Left lung (tissue), 10 donors: Measurements from ENCODE around the gene EIF2B5. TPM values are rescaled to one million over a fixed set of nuclear protein-coding genes. Genes with fewer than 3 reads are reported as not detected.

Experiments used
- ATAC-seq: fragments of 200-7000 bp; cut with Tn5 transposase; one replicate; pipeline ENCODE4 v1.9.1; 2020; ENCODE audit warnings: moderate library complexity
- DNase-seq, 4 donors: peaks; one replicate each; pipeline ENCODE4 v3.0.0-alpha.2; 2013 to 2020
- H3K27ac ChIP-seq, 2 donors: fragments of 200-600 bp; sonication (generic) in 1 of 2; one replicate each; pipeline versions ENCODE4 v1.5.0 to v1.8.0; 2020 to 2021
- H3K27me3 ChIP-seq, 2 donors: fragments of 200-600 bp; sonication (generic) in 1 of 2; one replicate each; pipeline versions ENCODE4 v1.5.0 to v1.8.0; 2020 to 2021
- H3K36me3 ChIP-seq, 2 donors: fragments of 200-600 bp; sonication (generic) in 1 of 2; one replicate each; pipeline versions ENCODE4 v1.5.0 to v1.8.0; 2020 to 2021
- H3K4me1 ChIP-seq, 2 donors: fragments of 200-600 bp; one replicate each; pipeline ENCODE4 v1.8.0; 2021
- H3K4me3 ChIP-seq, 2 donors: fragments of 200-600 bp; sonication (generic) in 1 of 2; one replicate each; pipeline versions ENCODE4 v1.5.0 to v1.8.0; 2020 to 2021; ENCODE audit warnings: mild to moderate bottlenecking in 1 of 2
- H3K9me3 ChIP-seq, 2 donors: fragments of 200-600 bp; sonication (generic) in 1 of 2; one replicate each; pipeline versions ENCODE4 v1.5.0 to v1.8.0; 2020 to 2021
- intact Hi-C, 2 donors: fragments of 100-400 bp; cut with DNase I; formaldehyde crosslinking; loops; one replicate each; pipeline versions ENCODE4 v1.11.2 to v1.14.2; 2022
- polyA plus RNA-seq, 6 donors: library from polyadenylated mRNA; unstranded; fragments of 120-200 nt; gene quantifications; one replicate each; pipeline ENCODE4 v1.2.1, GENCODE V29; 2013; ENCODE audit not compliant: insufficient read length in 6 of 6
- total RNA-seq, 2 donors: library from RNA; stranded (reverse); fragmentation: NEBNext Ultra II Directional; extraction: Animal tissue kit (Norgen Biotek cat#: 25700); gene quantifications; one replicate each; pipeline ENCODE4 v1.2.1, GENCODE V29; 2021
- TF ChIP-seq, protein P1 (sequence below), 2 donors: fragments of 200-600 bp; sonication (generic) in 1 of 2; IDR thresholded peaks; one replicate each; pipeline versions ENCODE4 v1.5.0 to v1.8.0; 2021; ENCODE audit warnings: antibody characterized with exemption in 2 of 2
- donor health status: DM: no; HTN: yes; CAD: no.
- donor health status: DM: no; HTN: no; CAD: no.

EIF2B5 gene
- total and polyA plus RNA-seq, 8 donors = 32.2 to 66.3 (median 56.7) TPM

DNA sequence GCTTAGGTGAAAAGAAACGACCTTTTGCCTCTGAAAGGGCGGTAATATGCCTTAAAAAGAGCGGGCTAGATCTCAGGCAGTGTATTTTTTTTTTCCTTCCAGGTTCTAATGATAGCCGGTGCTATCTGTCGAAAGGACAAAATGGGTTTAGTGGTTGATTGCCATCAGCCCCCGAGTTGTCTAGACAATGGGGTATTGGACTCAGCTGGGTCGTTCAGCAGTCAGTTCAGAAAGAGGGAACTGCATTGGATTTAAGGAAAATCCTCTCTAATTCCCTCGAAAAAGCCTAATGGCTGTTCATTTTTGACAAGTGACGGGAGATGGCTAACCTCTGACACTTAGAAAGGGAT, 728 bp downstream of the EIF2B5 start:
- TF ChIP-seq, protein P1, sequence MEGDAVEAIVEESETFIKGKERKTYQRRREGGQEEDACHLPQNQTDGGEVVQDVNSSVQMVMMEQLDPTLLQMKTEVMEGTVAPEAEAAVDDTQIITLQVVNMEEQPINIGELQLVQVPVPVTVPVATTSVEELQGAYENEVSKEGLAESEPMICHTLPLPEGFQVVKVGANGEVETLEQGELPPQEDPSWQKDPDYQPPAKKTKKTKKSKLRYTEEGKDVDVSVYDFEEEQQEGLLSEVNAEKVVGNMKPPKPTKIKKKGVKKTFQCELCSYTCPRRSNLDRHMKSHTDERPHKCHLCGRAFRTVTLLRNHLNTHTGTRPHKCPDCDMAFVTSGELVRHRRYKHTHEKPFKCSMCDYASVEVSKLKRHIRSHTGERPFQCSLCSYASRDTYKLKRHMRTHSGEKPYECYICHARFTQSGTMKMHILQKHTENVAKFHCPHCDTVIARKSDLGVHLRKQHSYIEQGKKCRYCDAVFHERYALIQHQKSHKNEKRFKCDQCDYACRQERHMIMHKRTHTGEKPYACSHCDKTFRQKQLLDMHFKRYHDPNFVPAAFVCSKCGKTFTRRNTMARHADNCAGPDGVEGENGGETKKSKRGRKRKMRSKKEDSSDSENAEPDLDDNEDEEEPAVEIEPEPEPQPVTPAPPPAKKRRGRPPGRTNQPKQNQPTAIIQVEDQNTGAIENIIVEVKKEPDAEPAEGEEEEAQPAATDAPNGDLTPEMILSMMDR (IDR thresholded peaks at IDR 0.05) = no peak
- ATAC-seq (no peak), DNase-seq (no peak)
- intact Hi-C loops = no loop called here
- Histone ChIP-seq H3K36me3 (peaks cover 0 to 36% of the 10 kb centered on the region in 2 donors), H3K4me1 (peaks cover 9 to 29% of the 10 kb centered on the region in 2 donors), H3K27me3 (no peaks in the 10 kb centered on the region), H3K27ac (peak overlapping the region; percentile 79 to 88), H3K4me3 (peak overlapping the region; percentile 74 to 92), H3K9me3 (no peaks in the 10 kb centered on the region)

DNA sequence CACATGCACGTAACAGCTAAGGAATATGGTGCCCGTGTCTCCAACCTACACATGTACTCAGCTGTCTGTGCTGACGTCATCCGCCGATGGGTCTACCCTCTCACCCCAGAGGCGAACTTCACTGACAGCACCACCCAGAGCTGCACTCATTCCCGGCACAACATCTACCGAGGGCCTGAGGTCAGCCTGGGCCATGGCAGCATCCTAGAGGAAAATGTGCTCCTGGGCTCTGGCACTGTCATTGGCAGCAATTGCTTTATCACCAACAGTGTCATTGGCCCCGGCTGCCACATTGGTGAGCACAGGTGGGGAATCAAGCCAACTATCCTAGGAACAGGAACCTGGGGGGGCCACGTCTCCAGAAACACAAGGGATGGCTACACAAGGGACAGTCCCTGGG, 5.3 kb downstream of the EIF2B5 start:
- DNase-seq (no peak), ATAC-seq (no peak)
- Histone ChIP-seq H3K27ac (no peak overlapping the region), H3K9me3 (no peaks in the 10 kb centered on the region), H3K4me1 (peaks cover 9 to 22% of the 10 kb centered on the region in 2 donors), H3K4me3 (no peak overlapping the region), H3K36me3 (peaks cover 0 to 81% of the 10 kb centered on the region in 2 donors), H3K27me3 (no peaks in the 10 kb centered on the region)
- TF ChIP-seq, protein P1 (IDR thresholded peaks at IDR 0.05) = no peak
- intact Hi-C loops = loop anchor here in 1 of 2 donors (10.0 kb wide), 1 partner anchor 94 kb away; no protein-coding TSS in a partner anchor

DNA sequence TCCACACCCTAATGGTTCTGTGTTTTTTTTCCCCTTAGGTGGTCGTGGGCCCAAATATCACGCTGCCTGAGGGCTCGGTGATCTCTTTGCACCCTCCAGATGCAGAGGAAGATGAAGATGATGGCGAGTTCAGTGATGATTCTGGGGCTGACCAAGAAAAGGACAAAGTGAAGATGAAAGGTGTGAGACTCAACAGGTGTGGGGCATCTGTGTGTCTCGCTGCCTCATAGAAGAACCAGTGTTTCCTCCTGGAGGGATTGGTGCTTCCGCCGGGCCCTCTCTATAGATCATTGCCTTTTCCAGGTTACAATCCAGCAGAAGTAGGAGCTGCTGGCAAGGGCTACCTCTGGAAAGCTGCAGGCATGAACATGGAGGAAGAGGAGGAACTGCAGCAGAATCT, 7.0 kb downstream of the EIF2B5 start:
- intact Hi-C loops = loop anchor here in 1 of 2 donors (10.0 kb wide), 1 partner anchor 93 kb away; no protein-coding TSS in a partner anchor
- no peaks in the 10 kb centered on the region for H3K27me3 ChIP-seq
- no peak overlapping the region for H3K27ac ChIP-seq
- ATAC-seq (no peak), DNase-seq (no peak)
- TF ChIP-seq, protein P1 (IDR thresholded peaks at IDR 0.05) = no peak
- peaks cover 0 to 6% of the 10 kb centered on the region in 2 donors for H3K4me1 ChIP-seq
- no peak overlapping the region for H3K4me3 ChIP-seq
- no peaks in the 10 kb centered on the region for H3K9me3 ChIP-seq
- H3K36me3 ChIP-seq = peaks cover 0 to 95% of the 10 kb centered on the region in 2 donors

DNA sequence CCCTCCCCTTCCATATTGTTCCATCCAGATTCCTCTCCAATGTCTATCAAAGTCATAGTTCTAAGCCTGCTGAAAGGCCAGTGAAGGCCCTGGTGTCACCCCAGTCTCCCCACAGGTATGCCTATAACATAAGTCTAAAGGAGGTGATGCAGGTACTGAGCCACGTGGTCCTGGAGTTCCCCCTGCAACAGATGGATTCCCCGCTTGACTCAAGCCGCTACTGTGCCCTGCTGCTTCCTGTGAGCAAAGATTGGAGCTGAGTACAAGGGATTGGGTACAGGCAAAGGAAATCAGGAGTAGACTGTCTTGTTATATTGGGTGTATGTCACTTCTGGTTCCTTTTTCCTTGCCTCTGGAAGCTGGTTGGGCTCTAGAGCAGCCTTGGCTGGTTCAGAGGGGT, 8.2 kb downstream of the EIF2B5 start:
- no peak overlapping the region for H3K4me3 ChIP-seq
- no peak for ATAC-seq

DNA sequence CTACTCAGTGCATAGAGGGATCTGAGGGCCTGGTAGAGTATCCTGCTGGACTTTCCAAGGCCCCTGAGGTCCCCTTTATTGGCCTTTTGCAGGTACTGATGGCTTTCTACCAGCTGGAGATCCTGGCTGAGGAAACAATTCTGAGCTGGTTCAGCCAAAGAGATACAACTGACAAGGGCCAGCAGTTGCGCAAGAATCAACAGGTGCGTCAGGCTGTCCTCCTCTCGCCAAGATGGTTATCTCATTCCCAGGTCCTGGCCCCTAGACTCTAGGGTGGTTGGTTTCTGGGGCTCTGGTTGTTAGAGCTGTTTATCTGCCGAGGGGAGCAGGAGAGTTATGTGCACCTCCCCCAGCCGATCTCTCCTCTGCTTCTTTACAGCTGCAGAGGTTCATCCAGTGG, 9.3 kb downstream of the EIF2B5 start:
- Histone ChIP-seq H3K9me3 (no peaks in the 10 kb centered on the region), H3K27ac (no peak overlapping the region), H3K36me3 (peaks cover 0 to 73% of the 10 kb centered on the region in 2 donors), H3K27me3 (no peaks in the 10 kb centered on the region), H3K4me1 (no peaks in the 10 kb centered on the region), H3K4me3 (no peak overlapping the region)
- ATAC-seq (no peak), DNase-seq (no peak)
- intact Hi-C loops = loop anchor here in 1 of 2 donors (10.0 kb wide), 1 partner anchor 90 kb away; no protein-coding TSS in a partner anchor
- TF ChIP-seq, protein P1 (IDR thresholded peaks at IDR 0.05) = no peak

More for the DNA sequence above, 8.2 kb downstream of the EIF2B5 start:
- DNase-seq = no peak
- no peaks in the 10 kb centered on the region for H3K9me3 ChIP-seq
- intact Hi-C loops = loop anchor here in 1 of 2 donors (10.0 kb wide), 1 partner anchor 91 kb away; no protein-coding TSS in a partner anchor
- H3K27ac ChIP-seq = no peak overlapping the region
- TF ChIP-seq, protein P1 (IDR thresholded peaks at IDR 0.05) = no peak
- H3K36me3 ChIP-seq = peaks cover 0 to 85% of the 10 kb centered on the region in 2 donors
- H3K4me1 ChIP-seq = no peaks in the 10 kb centered on the region
- H3K27me3 ChIP-seq = no peaks in the 10 kb centered on the region
